K562 (cell line): Measurements from ENCODE around the gene ZSCAN12. TPM values are rescaled to one million over a fixed set of nuclear protein-coding genes. Genes with fewer than 3 reads are reported as not detected.

Experiments
- C11orf30 ChIP-seq: fragments of 450-650 bp; IDR thresholded peaks from 2 replicates; pipeline ENCODE4 v1.6.1; 2016; ENCODE audit warnings: low read depth, mild to moderate bottlenecking
- E2F1 ChIP-seq: sonication (generic); formaldehyde crosslinking; IDR thresholded peaks from 2 replicates; pipeline ENCODE4 v1.8.1; 2023; ENCODE audit warnings: mild to moderate bottlenecking, missing genetic modification reagents, moderate library complexity
- FOSL1 ChIP-seq: fragments of 200-800 bp; sonication (Bioruptor generic); conservative IDR thresholded peaks from 2 replicates; pipeline ENCODE4 v1.6.1; 2016; ENCODE audit warnings: missing genetic modification characterization, missing compliant biosample characterization
- FOXK2 ChIP-seq, 2 experiments: fragments of 450-650 bp; IDR thresholded peaks in 1 of 2; conservative IDR thresholded peaks in 1 of 2; 2 replicates each; pipeline ENCODE4 v1.6.1; 2016; ENCODE audit warnings: low read depth in 2 of 2, mild to moderate bottlenecking in 1 of 2
- FOXM1 ChIP-seq, 2 experiments: fragments of 450-650 bp in 1 of 2; sonication (generic) in 1 of 2; formaldehyde crosslinking in 1 of 2; IDR thresholded peaks; 2 replicates each; pipeline versions ENCODE4 v1.6.1 to v1.9.0; 2017 to 2022; ENCODE audit warnings: low read depth in 2 of 2, mild to moderate bottlenecking in 2 of 2, missing genetic modification reagents in 1 of 2, moderate library complexity in 1 of 2
- GATAD2A ChIP-seq: fragments of 450-650 bp; IDR thresholded peaks from 2 replicates; pipeline ENCODE4 v1.6.1; 2017
- HMG20B ChIP-seq: fragments of 250-450 bp; sonication (Bioruptor Pico); IDR thresholded peaks from 2 replicates; pipeline ENCODE4 v1.5.0; 2021; ENCODE audit warnings: mild to moderate bottlenecking
- MAX ChIP-seq: sonication (generic); formaldehyde crosslinking; IDR thresholded peaks from 2 replicates; pipeline ENCODE4 v1.9.0; 2022; ENCODE audit warnings: mild to moderate bottlenecking, missing genetic modification reagents
- NKRF ChIP-seq: fragments of 450-650 bp; IDR thresholded peaks from 2 replicates; pipeline ENCODE4 v1.6.1; 2016; ENCODE audit warnings: borderline replicate concordance
- USF2 ChIP-seq: sonication (generic); formaldehyde crosslinking; IDR thresholded peaks from 2 replicates; pipeline ENCODE4 v1.5.0; 2020; ENCODE audit warnings: missing genetic modification reagents
- ZBTB17 ChIP-seq: fragments of 450-650 bp; formaldehyde crosslinking; IDR thresholded peaks from 2 replicates; pipeline ENCODE4 v1.4.0; 2020; ENCODE audit warnings: mild to moderate bottlenecking
- ZNF121 ChIP-seq: sonication (generic); formaldehyde crosslinking; conservative IDR thresholded peaks from 2 replicates; pipeline ENCODE4 v1.8.0; 2022; ENCODE audit warnings: missing genetic modification reagents
- ZNF609 ChIP-seq: sonication (generic); formaldehyde crosslinking; IDR thresholded peaks from 2 replicates; pipeline ENCODE4 v1.8.1; 2023; ENCODE audit warnings: missing genetic modification reagents, mild to moderate bottlenecking, borderline replicate concordance
- ZNF77 ChIP-seq: fragments of 250-450 bp; sonication (Bioruptor Pico); IDR thresholded peaks from 2 replicates; pipeline ENCODE4 v1.5.0; 2020
- polyA plus RNA-seq, 8 experiments: library from polyadenylated mRNA; depleted of rRNA in 4 of 8; stranded (reverse) in 5 of 8; unstranded in 3 of 8; fragments of >200 nt; fragmentation: Nextera tagmentation in 2 of 8; fragmentation: Illumina TruSeq in 1 of 8; extraction: Ambion mirVana in 2 of 8; extraction: Trizol in 1 of 8; gene quantifications; 2 replicates each; pipeline versions ENCODE4 v1.2.1 to v1.2.3, GENCODE V29; 2011 to 2014; ENCODE audit warnings: inconsistent platforms in 1 of 8, missing spikeins in 1 of 8
- total RNA-seq, 7 experiments: library from RNA; depleted of rRNA in 6 of 7; stranded (reverse); fragments of >200 nt in 6 of 7; fragmentation: Illumina TruSeq in 2 of 7; extraction: Trizol in 2 of 7; gene quantifications; 2 replicates each; pipeline versions ENCODE4 v1.2.1 to v1.2.3, GENCODE V29; 2011 to 2021; ENCODE audit warnings: low replicate concordance in 1 of 7

ZSCAN12 gene
- total and polyA plus RNA-seq, 9 of the 15 experiments (the other 6 are each of a cell fraction or from before 2014, with no cell fraction given) = 2.5 to 19.6 (median 12.5) TPM

GRCh38 chr6:28334286-28335039 lies 65.1 kb downstream of the ZSCAN12 start (continued):
- TF ChIP-seq NKRF (peak; percentile 53; the same call in 1 of the 2 replicates), FOXK2 (conservative IDR thresholded peaks at IDR 0.05 in 1 of 2, IDR thresholded peaks at IDR 0.05 in 1 of 2; ENCODE audit: low read depth in 2 of 2) (no peak; a peak in 1 of 4 replicates), HMG20B (no peak), ZNF77 (CRISPR knock-in tag) (no peak), ZNF609 (CRISPR knock-in tag) (no peak), FOSL1 (tag) (no peak), ZBTB17 (CRISPR knock-in tag) (no peak), E2F1 (CRISPR knock-in tag) (no peak), C11orf30 (peak; percentile 91), MAX (CRISPR knock-in tag) (no peak), FOXM1 (IDR thresholded peaks at IDR 0.05; ENCODE audit: low read depth) (no peak), FOXM1 (CRISPR knock-in tag; IDR thresholded peaks at IDR 0.05; ENCODE audit: low read depth) (no peak), GATAD2A (no peak), ZNF121 (CRISPR knock-in tag) (no peak), USF2 (CRISPR knock-in tag) (no peak)
